Activated CD4-positive, alpha-beta memory T cell treated with anti-CD3 and anti-CD28 coated beads, Interleukin-2, amount 10 ng/mL, durations not matched to agents 7 days and 5 days (primary cell): Measurements from ENCODE around the gene VAMP1. TPM values are rescaled to one million over a fixed set of nuclear protein-coding genes. Genes with fewer than 3 reads are reported as not detected.
"Not testable (repeated sequence)": the region's sequence is repeated elsewhere in the genome, so short reads cannot be mapped to it uniquely, and the experiment has no call there.

Source experiments
- CTCF ChIA-PET: fragments of 350-600 bp; sonication (Branson Sonifier 250); formaldehyde crosslinking; loops from one replicate; lab custom pipeline; 2021; ENCODE audit warnings: antibody characterized with exemption, inconsistent platforms; lab: Charles Lee
- POLR2A ChIA-PET: fragments of 350-600 bp; sonication (Branson Sonifier 250); formaldehyde crosslinking; loops from one replicate; lab custom pipeline; 2021; ENCODE audit warnings: antibody characterized with exemption; lab: Charles Lee
- DNase-seq: peaks from one replicate; pipeline ENCODE4 v3.0.0-alpha.2; 2020
- H3K27ac Mint-ChIP-seq: one replicate; pipeline ENCODE4 v1.8.0; 2021; ENCODE audit warnings: mild to moderate bottlenecking, mixed read lengths
- H3K27me3 Mint-ChIP-seq: one replicate; pipeline ENCODE4 v1.8.0; 2021; ENCODE audit warnings: mixed read lengths
- H3K36me3 Mint-ChIP-seq: one replicate; pipeline ENCODE4 v1.8.0; 2021; ENCODE audit warnings: low read depth, mixed read lengths
- H3K4me1 Mint-ChIP-seq: one replicate; pipeline ENCODE4 v1.8.0; 2021; ENCODE audit warnings: mixed read lengths
- H3K4me3 Mint-ChIP-seq: one replicate; pipeline ENCODE4 v1.8.0; 2021; ENCODE audit warnings: mild to moderate bottlenecking, mixed read lengths
- H3K9me3 Mint-ChIP-seq: one replicate; pipeline ENCODE4 v1.8.0; 2021; ENCODE audit warnings: mixed read lengths
- total RNA-seq, 2 experiments: library from RNA; stranded (reverse); gene quantifications; one replicate each; pipeline ENCODE4 v1.2.3, GENCODE V29; 2021

VAMP1 gene
- total RNA-seq, 2 experiments from 2014 or later = 45.1 to 50.9 TPM

GRCh38 chr12:6467571-6468282 is 2.8 kb downstream of the VAMP1 start:
- POLR2A ChIA-PET = interaction anchor here (3.8 to 6.4 kb wide), 4 partner anchors 15 to 65 kb away, joined by 32 to 298 read pairs (median 110); partner anchors contain the start of genes CD27, MRPL51, NCAPD2 and TAPBPL
- CTCF ChIA-PET, H3K27ac Mint-ChIP-seq, DNase-seq, H3K9me3 Mint-ChIP-seq, H3K27me3 Mint-ChIP-seq: not testable (repeated sequence)
- Mint-ChIP-seq H3K4me1 (peaks cover 79% of the 10 kb centered on the region), H3K4me3 (peak overlapping the region; percentile 89), H3K36me3 (peaks cover 61% of the 10 kb centered on the region)

- not testable (repeated sequence) for H3K4me3 Mint-ChIP-seq, H3K27me3 Mint-ChIP-seq, DNase-seq, H3K9me3 Mint-ChIP-seq
- CTCF ChIA-PET = interaction anchor here (2.1 to 2.3 kb wide), 6 partner anchors 16 to 144 kb away, joined by 6 to 95 read pairs (median 20); partner anchors contain the start of genes MRPL51 and TAPBPL
- peaks cover 83% of the 10 kb centered on the region for H3K4me1 Mint-ChIP-seq
- H3K27ac Mint-ChIP-seq = peak overlapping the region; percentile 56
- POLR2A ChIA-PET = interaction anchor here (1.7 to 7.9 kb wide), 7 partner anchors 10 to 130 kb away, joined by 6 to 215 read pairs (median 27); partner anchors contain the start of genes CD27, GAPDH, MRPL51 and TAPBPL
- H3K36me3 Mint-ChIP-seq = peaks cover 71% of the 10 kb centered on the region
These were observed 3.7 kb downstream of the VAMP1 start for GRCh38 chr12:6466751-6467150.

- CTCF ChIA-PET = interaction anchor here (1.2 to 2.3 kb wide), 22 partner anchors 15 to 499 kb away, joined by 3 to 95 read pairs (median 8); partner anchors contain the start of genes CD27, GAPDH, MRPL51 and TAPBPL
- POLR2A ChIA-PET = interaction anchor here (0.7 to 7.9 kb wide), 9 partner anchors 9 to 130 kb away, joined by 4 to 215 read pairs (median 14); partner anchors contain the start of genes CD27, GAPDH, MRPL51 and TAPBPL
- peaks cover 83% of the 10 kb centered on the region for H3K4me1 Mint-ChIP-seq
- H3K4me3 Mint-ChIP-seq = no peak overlapping the region
- peak overlapping the region; percentile 27 for H3K27ac Mint-ChIP-seq
- DNase-seq = no peak
- H3K9me3 Mint-ChIP-seq = no peaks in the 10 kb centered on the region
- H3K27me3 Mint-ChIP-seq = no peaks in the 10 kb centered on the region
- H3K36me3 Mint-ChIP-seq = peaks cover 77% of the 10 kb centered on the region
These were observed 4.3 kb downstream of the VAMP1 start for GRCh38 chr12:6466184-6466573.

- H3K27ac Mint-ChIP-seq = peak overlapping the region; percentile 66
- H3K27me3 Mint-ChIP-seq = no peaks in the 10 kb centered on the region
- peaks cover 82% of the 10 kb centered on the region for H3K36me3 Mint-ChIP-seq
- H3K9me3 Mint-ChIP-seq = no peaks in the 10 kb centered on the region
- H3K4me1 Mint-ChIP-seq = peaks cover 85% of the 10 kb centered on the region
- CTCF ChIA-PET = interaction anchor here (0.5 to 2.3 kb wide), 26 partner anchors 12 to 499 kb away, joined by 3 to 95 read pairs (median 6); partner anchors contain the start of genes CD27, GAPDH, MRPL51 and TAPBPL
- no peak overlapping the region for H3K4me3 Mint-ChIP-seq
- POLR2A ChIA-PET = interaction anchor here (0.7 to 7.9 kb wide), 14 partner anchors 9 to 131 kb away, joined by 3 to 215 read pairs (median 6); partner anchors contain the start of genes CD27, GAPDH, MRPL51 and TAPBPL
- no peak for DNase-seq
These were observed 4.9 kb downstream of the VAMP1 start for GRCh38 chr12:6465467-6466183.

- H3K27me3 Mint-ChIP-seq = no peaks in the 10 kb centered on the region
- peak overlapping the region; percentile 98 for H3K27ac Mint-ChIP-seq
- POLR2A ChIA-PET = interaction anchor here (1.1 to 7.9 kb wide), 6 partner anchors 12 to 72 kb away, joined by 3 to 215 read pairs (median 36); partner anchors contain the start of genes CD27, GAPDH, MRPL51 and TAPBPL
- H3K36me3 Mint-ChIP-seq = peaks cover 86% of the 10 kb centered on the region
- CTCF ChIA-PET = interaction anchor here (0.6 to 4.3 kb wide), 20 partner anchors 14 to 500 kb away, joined by 3 to 95 read pairs (median 8); partner anchors contain the start of genes GAPDH, MRPL51 and TAPBPL
- DNase-seq = no peak
- H3K4me3 Mint-ChIP-seq = peak overlapping the region; percentile 36
- H3K9me3 Mint-ChIP-seq = no peaks in the 10 kb centered on the region
- H3K4me1 Mint-ChIP-seq = peaks cover 93% of the 10 kb centered on the region
These were observed 5.9 kb downstream of the VAMP1 start for GRCh38 chr12:6464531-6464930.

- Mint-ChIP-seq H3K27me3 (no peaks in the 10 kb centered on the region), H3K4me1 (peaks cover 93% of the 10 kb centered on the region), H3K4me3 (peak overlapping the region; percentile 74), H3K9me3 (no peaks in the 10 kb centered on the region), H3K27ac (peak overlapping the region; percentile 98), H3K36me3 (peaks cover 86% of the 10 kb centered on the region)
- CTCF ChIA-PET = interaction anchor here (0.8 to 4.3 kb wide), 10 partner anchors 9 to 127 kb away, joined by 3 to 36 read pairs (median 4); partner anchors contain the start of gene TAPBPL
- no peak for DNase-seq
- POLR2A ChIA-PET = interaction anchor here (0.9 to 7.9 kb wide), 11 partner anchors 11 to 128 kb away, joined by 3 to 215 read pairs (median 21); partner anchors contain the start of genes CD27, GAPDH, MRPL51 and TAPBPL
These were observed 6.6 kb downstream of the VAMP1 start for GRCh38 chr12:6463858-6464257.

GRCh38 chr12:6463216-6463615 is 7.3 kb downstream of the VAMP1 start:
- ChIA-PET POLR2A (interaction anchor here (0.9 to 21.3 kb wide), 12 partner anchors 7 to 127 kb away, joined by 3 to 298 read pairs (median 34); partner anchors contain the start of genes CD27, GAPDH, MRPL51 and TAPBPL), CTCF (interaction anchor here (0.8 to 4.3 kb wide), 11 partner anchors 8 to 127 kb away, joined by 3 to 36 read pairs (median 4); partner anchors contain the start of gene TAPBPL)
- Mint-ChIP-seq H3K27ac (peak overlapping the region; percentile 98), H3K36me3 (peaks cover 86% of the 10 kb centered on the region), H3K4me3 (peak overlapping the region; percentile 74), H3K27me3 (no peaks in the 10 kb centered on the region), H3K4me1 (peaks cover 93% of the 10 kb centered on the region), H3K9me3 (no peaks in the 10 kb centered on the region)
- no peak for DNase-seq

- H3K4me1 Mint-ChIP-seq = peaks cover 85% of the 10 kb centered on the region
- peak overlapping the region; percentile 98 for H3K27ac Mint-ChIP-seq
- CTCF ChIA-PET = interaction anchor here (0.9 to 4.3 kb wide), 10 partner anchors 8 to 127 kb away, joined by 3 to 36 read pairs (median 4); partner anchors contain the start of genes TAPBPL and VAMP1
- H3K9me3 Mint-ChIP-seq = no peaks in the 10 kb centered on the region
- H3K27me3 Mint-ChIP-seq = no peaks in the 10 kb centered on the region
- POLR2A ChIA-PET = interaction anchor here (0.7 to 21.3 kb wide), 19 partner anchors 8 to 410 kb away, joined by 3 to 298 read pairs (median 20); partner anchors contain the start of genes CD27, GAPDH, MRPL51 and NOP2
- DNase-seq = peak; percentile 51
- peaks cover 88% of the 10 kb centered on the region for H3K36me3 Mint-ChIP-seq
- H3K4me3 Mint-ChIP-seq = peak overlapping the region; percentile 74
These were observed 8.1 kb downstream of the VAMP1 start for GRCh38 chr12:6462234-6462995.

GRCh38 chr12:6461401-6462233 is 8.9 kb downstream of the VAMP1 start:
- CTCF ChIA-PET = interaction anchor here (0.8 to 4.3 kb wide), 16 partner anchors 8 to 135 kb away, joined by 3 to 36 read pairs (median 4); partner anchors contain the start of genes TAPBPL and VAMP1
- peaks cover 84% of the 10 kb centered on the region for H3K4me1 Mint-ChIP-seq
- H3K9me3 Mint-ChIP-seq = no peaks in the 10 kb centered on the region
- peak overlapping the region; percentile 74 for H3K4me3 Mint-ChIP-seq
- H3K27ac Mint-ChIP-seq = peak overlapping the region; percentile 98
- peak; percentile 91 for DNase-seq
- POLR2A ChIA-PET = interaction anchor here (0.7 to 21.3 kb wide), 17 partner anchors 9 to 411 kb away, joined by 3 to 298 read pairs (median 21); partner anchors contain the start of genes CD27, GAPDH, MRPL51 and NOP2
- H3K36me3 Mint-ChIP-seq = peaks cover 87% of the 10 kb centered on the region
- no peaks in the 10 kb centered on the region for H3K27me3 Mint-ChIP-seq

- peak overlapping the region; percentile 74 for H3K4me3 Mint-ChIP-seq
- H3K4me1 Mint-ChIP-seq = peaks cover 80% of the 10 kb centered on the region
- H3K36me3 Mint-ChIP-seq = peaks cover 84% of the 10 kb centered on the region
- POLR2A ChIA-PET = interaction anchor here (1.7 to 21.3 kb wide), 15 partner anchors 8 to 125 kb away, joined by 4 to 298 read pairs (median 21); partner anchors contain the start of genes CD27, GAPDH, MRPL51 and NOP2
- CTCF ChIA-PET = interaction anchor here (0.8 to 4.3 kb wide), 14 partner anchors 9 to 135 kb away, joined by 3 to 36 read pairs (median 3); partner anchors contain the start of genes TAPBPL and VAMP1
- peak overlapping the region; percentile 98 for H3K27ac Mint-ChIP-seq
- no peaks in the 10 kb centered on the region for H3K27me3 Mint-ChIP-seq
- DNase-seq = peak; percentile 43
- no peaks in the 10 kb centered on the region for H3K9me3 Mint-ChIP-seq
These were observed 9.6 kb downstream of the VAMP1 start for GRCh38 chr12:6460751-6461371.
